Liver (tissue), 3 donors: Measurements from ENCODE around the gene ABLIM2.

Source experiments
- ATF3 ChIP-seq: IDR thresholded peaks from 2 replicates; pipeline ENCODE4 v1.6.1; 2016; ENCODE audit warnings: antibody characterized with exemption
- CTCF ChIP-seq: fragments of 150-350 bp; IDR thresholded peaks from 2 replicates; pipeline ENCODE4 v1.5.1; 2017; ENCODE audit warnings: improper control_type of control experiment, low read depth, low read length; ENCODE audit not compliant: missing input control
- GABPA ChIP-seq, 2 donors: IDR thresholded peaks in 1 of 2; conservative IDR thresholded peaks in 1 of 2; 2 replicates each; pipeline ENCODE4 v1.6.1; 2016; ENCODE audit warnings: antibody characterized with exemption in 2 of 2, mild to moderate bottlenecking in 1 of 2, moderate library complexity in 1 of 2
- HNF4G ChIP-seq: IDR thresholded peaks from 2 replicates; pipeline ENCODE4 v1.6.1; 2016; ENCODE audit warnings: antibody characterized with exemption
- JUND ChIP-seq, 2 donors: IDR thresholded peaks; 2 replicates each; pipeline ENCODE4 v1.6.1; 2016; ENCODE audit warnings: antibody characterized with exemption in 2 of 2
- NR2F2 ChIP-seq: IDR thresholded peaks from 2 replicates; pipeline ENCODE4 v1.6.1; 2016; ENCODE audit warnings: antibody characterized with exemption
- RAD21 ChIP-seq, 2 donors: IDR thresholded peaks; 2 replicates each; pipeline ENCODE4 v1.6.1; 2016; ENCODE audit warnings: antibody characterized with exemption in 2 of 2, mild to moderate bottlenecking in 2 of 2
- REST ChIP-seq: IDR thresholded peaks from 2 replicates; pipeline ENCODE4 v1.6.1; 2016; ENCODE audit warnings: antibody characterized with exemption, mild to moderate bottlenecking
- RXRA ChIP-seq, 2 donors: IDR thresholded peaks; 2 replicates each; pipeline ENCODE4 v1.6.1; 2017 to 2018; ENCODE audit warnings: antibody characterized with exemption in 2 of 2, mild to moderate bottlenecking in 1 of 2
- SP1 ChIP-seq: IDR thresholded peaks from 2 replicates; pipeline ENCODE4 v1.6.1; 2018; ENCODE audit warnings: antibody characterized with exemption, mild to moderate bottlenecking
- TAF1 ChIP-seq: conservative IDR thresholded peaks from 2 replicates; pipeline ENCODE4 v1.6.1; 2016; ENCODE audit warnings: antibody characterized with exemption, mild to moderate bottlenecking
- YY1 ChIP-seq: IDR thresholded peaks from 2 replicates; pipeline ENCODE4 v1.6.1; 2016; ENCODE audit warnings: antibody characterized with exemption, mild to moderate bottlenecking
- TF ChIP-seq, protein P1 (sequence below): IDR thresholded peaks from 2 replicates; pipeline ENCODE4 v1.6.1; 2016; ENCODE audit warnings: antibody characterized with exemption
- donor health status: healthy.
- donor health status: healthy.

- TF ChIP-seq REST (no peak), CTCF (no peak), ATF3 (no peak), RAD21 (IDR thresholded peaks at IDR 0.05) (no peak), RXRA (IDR thresholded peaks at IDR 0.05) (no peak), HNF4G (no peak), YY1 (no peak), TAF1 (no peak), GABPA (IDR thresholded peaks at IDR 0.05 in 1 of 2, conservative IDR thresholded peaks at IDR 0.05 in 1 of 2) (no peak), NR2F2 (no peak), JUND (IDR thresholded peaks at IDR 0.05) (no peak), SP1 (no peak)
- TF ChIP-seq, protein P1, sequence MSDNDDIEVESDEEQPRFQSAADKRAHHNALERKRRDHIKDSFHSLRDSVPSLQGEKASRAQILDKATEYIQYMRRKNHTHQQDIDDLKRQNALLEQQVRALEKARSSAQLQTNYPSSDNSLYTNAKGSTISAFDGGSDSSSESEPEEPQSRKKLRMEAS = no peak
These were observed 29.5 kb downstream of the ABLIM2 start for GRCh38 chr4:8129136-8129535.
